GM18526 (cell line): ENCODE results near the gene SNX3.

Source experiments
- POLR2A ChIP-seq: IDR thresholded peaks from 3 replicates; pipeline ENCODE4 v1.6.1; 2011; ENCODE audit not compliant: insufficient read length; ENCODE audit errors: extremely low read depth

Gene SNX3

GRCh38 chr6:108260809-108261569 lies at the start of gene SNX3:
Gene SNX3 (minus strand): TSS chr6:108261040. CDS start chr6:108260921, 119 bp downstream.
- TF ChIP-seq POLR2A: peak; percentile 73

- no peak for TF ChIP-seq POLR2A
Observed at GRCh38 chr6:108309844-108310243, 49.0 kb upstream of the SNX3 start.

GRCh38 chr6:108304646-108305045 lies 43.8 kb upstream of the SNX3 start:
- TF ChIP-seq POLR2A: no peak

- no peak for TF ChIP-seq POLR2A
Observed at GRCh38 chr6:108302386-108302785, 41.5 kb upstream of the SNX3 start.

- no peak for TF ChIP-seq POLR2A
Observed at GRCh38 chr6:108295676-108296075, 34.8 kb upstream of the SNX3 start.

GRCh38 chr6:108294727-108295625 lies 34.1 kb upstream of the SNX3 start, which contains the start of gene AFG1L:
Gene AFG1L (plus strand): TSS chr6:108295054. CDS start chr6:108295080, 26 bp downstream.
- TF ChIP-seq POLR2A: peak; percentile 61

- no peak for TF ChIP-seq POLR2A
Observed at GRCh38 chr6:108294297-108294726, 33.5 kb upstream of the SNX3 start.

- TF ChIP-seq POLR2A: no peak
Observed at GRCh38 chr6:108293527-108294296, 32.9 kb upstream of the SNX3 start.

DNA sequence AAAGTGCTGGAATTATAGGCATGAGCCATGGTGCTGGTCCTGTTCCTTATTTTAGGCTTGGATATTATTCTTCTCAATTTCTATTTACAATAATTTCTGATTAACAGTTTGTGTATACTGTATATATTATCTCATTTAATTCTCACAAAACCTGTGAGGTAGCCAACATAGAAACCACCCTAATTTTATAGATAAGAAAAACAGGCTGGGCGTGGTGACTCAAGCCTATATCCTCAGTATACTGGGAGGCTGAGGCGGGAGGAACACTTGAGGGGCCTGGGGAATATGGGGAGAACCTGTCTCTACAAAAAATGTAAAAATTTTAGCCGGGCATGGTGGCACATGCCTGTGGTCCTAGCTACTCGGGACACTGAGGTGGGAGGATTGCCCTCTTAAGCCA lies 30.3 kb upstream of the SNX3 start:
- no peak for TF ChIP-seq POLR2A

GRCh38 chr6:108288742-108289141 lies 27.9 kb upstream of the SNX3 start:
- TF ChIP-seq POLR2A: no peak

DNA sequence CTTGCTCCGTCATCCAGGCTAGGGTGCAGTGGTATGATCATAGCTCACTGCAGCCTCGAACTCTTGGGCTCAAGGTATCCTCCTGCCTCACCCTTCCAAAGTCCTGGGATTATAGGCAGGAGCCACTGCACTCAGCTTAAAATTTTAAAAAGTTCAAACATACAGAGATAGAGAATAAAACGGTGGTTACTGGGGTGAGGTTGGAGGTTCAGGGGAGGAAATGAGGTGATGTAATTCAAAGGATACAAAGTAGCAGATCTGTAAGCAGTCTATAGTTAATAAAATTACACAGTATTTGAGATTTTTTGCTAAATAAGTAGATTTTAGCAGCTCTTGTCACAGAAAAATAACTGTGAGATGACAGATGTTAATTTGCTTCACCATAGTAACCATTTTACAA lies 26.5 kb upstream of the SNX3 start:
- TF ChIP-seq POLR2A: no peak

- TF ChIP-seq POLR2A: no peak
Observed at GRCh38 chr6:108286366-108286765, 25.5 kb upstream of the SNX3 start.

DNA sequence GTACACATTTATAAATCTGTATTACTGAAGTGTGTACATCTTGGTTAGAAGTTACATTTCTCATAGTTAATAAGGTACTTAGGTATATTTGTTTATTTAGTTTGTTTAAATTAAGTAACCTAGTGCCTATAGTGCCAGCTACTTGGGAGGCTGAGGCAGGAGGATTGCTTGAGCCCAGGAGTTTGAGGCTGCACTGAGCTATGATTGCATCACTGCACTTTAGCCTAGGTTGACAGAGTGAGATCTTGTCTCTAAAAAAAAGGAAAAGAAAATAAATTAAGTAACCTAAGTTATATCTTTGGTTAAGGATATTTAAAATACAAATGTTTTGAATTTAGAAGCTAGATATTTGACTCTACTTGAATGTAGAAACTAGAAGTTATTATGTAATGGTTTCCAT lies 24.5 kb upstream of the SNX3 start:
- no peak for TF ChIP-seq POLR2A

GRCh38 chr6:108277831-108278230 lies 17.0 kb upstream of the SNX3 start:
- TF ChIP-seq POLR2A: no peak

DNA sequence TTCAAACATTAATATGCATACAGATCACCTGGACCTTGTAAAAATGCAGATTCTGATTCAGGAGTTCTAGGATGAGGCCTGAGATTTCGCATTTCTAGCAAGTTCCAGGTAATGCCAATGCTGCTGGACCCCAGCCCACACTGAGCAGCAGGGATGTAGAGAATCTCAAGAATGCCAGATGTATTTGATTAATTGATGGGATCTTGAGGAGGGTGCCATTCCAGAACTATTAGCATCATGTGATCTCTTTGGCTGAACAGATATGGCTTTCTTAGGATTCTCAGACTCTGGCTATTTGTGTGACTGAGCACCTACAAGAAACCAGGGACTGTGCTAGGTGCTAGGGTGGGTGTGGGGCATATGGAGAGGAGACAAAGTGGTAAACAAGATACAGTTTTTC lies 16.5 kb upstream of the SNX3 start:
- TF ChIP-seq POLR2A: no peak
